ENCODE measurements around the gene URM1.

DNA sequence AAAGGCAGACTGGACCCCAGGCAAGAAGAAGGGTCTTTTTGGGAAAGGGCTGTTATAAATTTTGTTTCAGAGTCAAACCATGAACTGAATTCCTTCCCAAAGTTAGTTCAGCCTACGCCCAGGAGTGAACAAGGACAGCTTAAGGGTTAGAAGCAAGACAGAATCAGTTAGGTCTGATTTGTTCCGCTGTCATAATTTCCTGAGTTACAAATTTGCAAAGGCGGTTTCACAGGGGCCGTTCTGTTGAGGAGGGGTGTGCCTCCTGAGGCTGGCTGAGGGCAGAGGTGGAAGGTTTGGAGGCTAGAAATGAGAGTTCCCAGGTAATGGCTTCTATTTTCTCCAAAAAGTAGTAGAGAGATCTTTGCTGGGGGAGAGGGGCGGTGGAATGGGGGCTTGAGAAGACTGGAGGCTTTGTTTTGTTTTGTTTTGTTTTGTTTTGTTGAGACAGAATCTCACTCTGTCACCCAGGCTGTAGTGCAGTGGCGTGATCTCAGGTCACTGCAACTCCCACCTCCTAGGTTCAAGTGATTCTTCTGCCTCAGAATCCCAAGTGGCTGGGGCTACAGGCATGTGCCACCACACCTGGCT lies 45.4 kb downstream of the URM1 start:
- TF ChIP-seq, protein P1, sequence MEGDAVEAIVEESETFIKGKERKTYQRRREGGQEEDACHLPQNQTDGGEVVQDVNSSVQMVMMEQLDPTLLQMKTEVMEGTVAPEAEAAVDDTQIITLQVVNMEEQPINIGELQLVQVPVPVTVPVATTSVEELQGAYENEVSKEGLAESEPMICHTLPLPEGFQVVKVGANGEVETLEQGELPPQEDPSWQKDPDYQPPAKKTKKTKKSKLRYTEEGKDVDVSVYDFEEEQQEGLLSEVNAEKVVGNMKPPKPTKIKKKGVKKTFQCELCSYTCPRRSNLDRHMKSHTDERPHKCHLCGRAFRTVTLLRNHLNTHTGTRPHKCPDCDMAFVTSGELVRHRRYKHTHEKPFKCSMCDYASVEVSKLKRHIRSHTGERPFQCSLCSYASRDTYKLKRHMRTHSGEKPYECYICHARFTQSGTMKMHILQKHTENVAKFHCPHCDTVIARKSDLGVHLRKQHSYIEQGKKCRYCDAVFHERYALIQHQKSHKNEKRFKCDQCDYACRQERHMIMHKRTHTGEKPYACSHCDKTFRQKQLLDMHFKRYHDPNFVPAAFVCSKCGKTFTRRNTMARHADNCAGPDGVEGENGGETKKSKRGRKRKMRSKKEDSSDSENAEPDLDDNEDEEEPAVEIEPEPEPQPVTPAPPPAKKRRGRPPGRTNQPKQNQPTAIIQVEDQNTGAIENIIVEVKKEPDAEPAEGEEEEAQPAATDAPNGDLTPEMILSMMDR (IDR thresholded peaks at IDR 0.05), result no peak
- no peak for TF ChIP-seq POLR2A (IDR thresholded peaks at IDR 0.05)

Measured in esophagus squamous epithelium (tissue), 4 donors.